GM21423 (cell line): ENCODE measurements around the gene OR51M1.
"Not testable (repeated sequence)": the region's sequence is repeated elsewhere in the genome, so short reads cannot be mapped to it uniquely, and the experiment has no call there.

ENCODE experiments used
- ATAC-seq: cut with Tn5 transposase; IDR thresholded peaks from one replicate; pipeline ENCODE4 v1.9.1; 2021; ENCODE audit warnings: mild to moderate bottlenecking, moderate library complexity; ENCODE audit not compliant: unreplicated experiment

Gene OR51M1, protein sequence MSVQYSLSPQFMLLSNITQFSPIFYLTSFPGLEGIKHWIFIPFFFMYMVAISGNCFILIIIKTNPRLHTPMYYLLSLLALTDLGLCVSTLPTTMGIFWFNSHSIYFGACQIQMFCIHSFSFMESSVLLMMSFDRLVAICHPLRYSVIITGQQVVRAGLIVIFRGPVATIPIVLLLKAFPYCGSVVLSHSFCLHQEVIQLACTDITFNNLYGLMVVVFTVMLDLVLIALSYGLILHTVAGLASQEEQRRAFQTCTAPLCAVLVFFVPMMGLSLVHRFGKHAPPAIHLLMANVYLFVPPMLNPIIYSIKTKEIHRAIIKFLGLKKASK

DNA sequence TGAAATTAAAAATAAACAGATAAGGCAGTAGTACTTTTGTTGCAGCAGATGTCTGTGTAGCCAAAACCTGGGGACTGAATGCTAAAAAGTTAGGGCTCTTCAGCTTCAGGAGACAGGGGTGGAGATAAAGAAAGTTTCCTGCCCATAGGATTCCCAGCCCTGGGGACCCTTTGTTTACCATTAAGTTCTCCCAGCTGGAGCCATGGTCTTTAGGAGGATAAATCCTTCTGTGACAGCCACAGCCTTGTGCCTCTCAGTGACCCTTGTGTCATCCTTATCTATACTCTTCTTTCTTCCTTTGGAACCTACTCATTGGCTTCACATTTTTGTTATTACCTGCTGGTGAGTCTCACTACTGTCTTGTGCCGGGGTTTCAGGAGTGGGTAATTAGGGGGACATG, at the start of gene OR51M1:
OR51M1 (plus strand) TSS at position 237 of the 400 bp plus-strand sequence. CDS start 5,587 bp downstream, outside the sequence.
- no peak for ATAC-seq

- ATAC-seq: no peak
Observed at GRCh38 chr11:5335170-5335569, 48.4 kb upstream of the OR51M1 start.

DNA sequence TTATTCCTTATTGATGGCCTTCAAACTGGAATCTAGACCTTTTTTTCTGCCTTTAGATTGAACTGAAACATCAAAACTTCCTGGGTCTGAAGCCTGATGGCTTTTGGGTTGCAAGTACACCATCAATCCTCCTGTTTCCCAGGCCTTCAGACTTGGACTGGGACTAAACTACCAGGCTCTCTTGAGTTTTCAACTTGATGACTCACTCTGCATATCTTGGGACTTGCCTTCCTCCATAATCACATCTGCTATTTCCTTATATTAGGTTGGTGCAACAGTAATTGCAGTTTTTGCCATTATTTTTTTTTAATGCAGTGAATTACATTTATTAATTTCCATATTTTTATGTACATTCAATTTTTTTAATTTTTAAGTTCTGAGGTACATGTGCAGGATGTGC, 47.3 kb upstream of the OR51M1 start:
- ATAC-seq: no peak

DNA sequence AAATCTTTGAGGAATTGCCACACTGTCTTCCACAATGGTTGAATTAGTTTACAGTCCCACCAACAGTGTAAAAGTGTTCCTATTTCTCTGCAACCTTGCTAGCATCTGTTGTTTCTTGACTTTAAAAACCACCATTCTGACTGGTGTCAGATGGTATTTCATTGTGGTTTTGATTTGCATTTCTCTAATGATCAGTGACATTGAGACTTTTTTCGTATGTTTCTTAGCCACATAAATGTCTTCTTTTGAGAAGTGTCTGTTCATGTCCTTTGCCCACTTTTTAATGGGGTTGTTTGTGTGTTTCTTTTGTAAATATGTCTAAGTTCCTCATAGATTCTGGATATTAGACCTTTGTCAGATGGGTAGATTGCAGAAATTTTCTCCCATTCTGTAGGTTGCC, 46.4 kb upstream of the OR51M1 start:
- not testable (repeated sequence) for ATAC-seq

DNA sequence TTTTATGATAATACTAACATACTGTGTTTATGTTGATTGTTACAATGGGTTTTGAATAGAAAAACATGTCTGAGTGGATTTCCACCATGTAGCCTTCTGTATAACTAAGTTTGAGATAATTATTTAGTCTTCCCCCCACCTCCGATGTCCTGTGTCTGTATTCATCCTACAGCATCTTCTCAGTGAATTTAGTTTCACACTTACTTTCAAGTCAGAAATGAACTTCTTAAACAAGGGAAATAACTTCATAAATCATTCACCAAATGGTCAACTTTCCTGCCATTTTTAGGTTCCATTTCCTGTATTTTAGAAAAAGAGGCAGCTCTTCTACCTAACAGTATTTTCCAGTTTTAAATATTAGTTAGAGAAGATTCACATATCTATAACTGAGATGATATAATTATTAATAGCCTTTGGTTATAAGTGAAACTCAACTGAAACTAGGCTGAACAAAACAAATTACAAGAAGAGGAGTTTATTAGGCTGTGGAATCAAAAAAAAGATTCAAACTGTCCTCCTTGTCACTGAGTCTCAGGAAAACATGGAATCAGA, 43.8 kb upstream of the OR51M1 start:
- ATAC-seq: peak; percentile 78

- ATAC-seq: no peak
Observed at GRCh38 chr11:5343474-5344335, 39.9 kb upstream of the OR51M1 start, which contains the start of gene OR51B5. OR51B5 (minus strand) TSS chr11:5343524; CDS start chr11:5343524, 0 bp downstream.

DNA sequence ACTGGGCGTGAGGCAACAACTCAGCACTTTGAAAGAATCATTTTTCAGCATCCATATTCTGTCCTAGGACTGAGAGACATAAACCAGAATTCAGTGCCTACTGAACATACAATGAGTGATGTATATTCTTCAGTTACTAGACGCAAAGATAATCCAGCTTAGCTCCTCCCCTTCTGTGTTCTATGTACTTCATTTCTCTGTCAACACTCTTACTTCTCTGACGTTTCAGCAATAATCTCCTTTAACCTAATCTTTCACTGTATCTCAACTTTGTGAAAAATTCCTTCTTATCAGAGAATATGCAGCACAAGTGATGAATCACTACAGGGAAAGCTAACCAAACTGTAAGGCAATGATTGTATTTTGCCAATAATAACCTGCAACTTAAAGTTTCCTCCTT, 37.8 kb upstream of the OR51M1 start:
- ATAC-seq: no peak

- no peak for ATAC-seq
Observed at GRCh38 chr11:5348551-5349194, 34.9 kb upstream of the OR51M1 start.

- ATAC-seq: no peak
Observed at GRCh38 chr11:5349550-5349949, 34.1 kb upstream of the OR51M1 start.

- no peak for ATAC-seq
Observed at GRCh38 chr11:5351208-5351607, 32.4 kb upstream of the OR51M1 start, which contains the start of gene OR51B6. OR51B6 (plus strand) TSS chr11:5351508; CDS start chr11:5351508, 0 bp downstream.

GRCh38 chr11:5356031-5356430, 27.6 kb upstream of the OR51M1 start:
- not testable (repeated sequence) for ATAC-seq

GRCh38 chr11:5362017-5362625, 21.5 kb upstream of the OR51M1 start:
- no peak for ATAC-seq

DNA sequence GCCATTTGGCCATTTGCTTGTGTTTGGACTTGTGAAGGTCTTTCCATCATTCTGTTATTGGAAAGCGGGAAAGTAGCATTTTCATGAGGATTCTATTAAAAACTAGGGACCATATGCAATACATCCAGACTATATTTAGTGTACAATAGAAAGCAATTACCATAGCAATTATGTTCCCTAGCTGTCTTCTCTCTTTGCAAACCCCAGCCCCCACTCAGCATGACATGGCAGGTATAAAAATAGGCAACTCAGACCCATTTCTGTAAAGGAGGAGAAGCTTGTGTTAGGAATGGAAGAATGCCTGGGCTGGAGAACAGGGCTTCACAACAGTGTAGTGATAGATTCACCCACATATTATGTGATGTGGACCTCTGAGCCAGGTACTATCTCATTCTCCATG, 19.9 kb upstream of the OR51M1 start:
- no peak for ATAC-seq

- no peak for ATAC-seq
Observed at GRCh38 chr11:5364214-5364613, 19.4 kb upstream of the OR51M1 start.

DNA sequence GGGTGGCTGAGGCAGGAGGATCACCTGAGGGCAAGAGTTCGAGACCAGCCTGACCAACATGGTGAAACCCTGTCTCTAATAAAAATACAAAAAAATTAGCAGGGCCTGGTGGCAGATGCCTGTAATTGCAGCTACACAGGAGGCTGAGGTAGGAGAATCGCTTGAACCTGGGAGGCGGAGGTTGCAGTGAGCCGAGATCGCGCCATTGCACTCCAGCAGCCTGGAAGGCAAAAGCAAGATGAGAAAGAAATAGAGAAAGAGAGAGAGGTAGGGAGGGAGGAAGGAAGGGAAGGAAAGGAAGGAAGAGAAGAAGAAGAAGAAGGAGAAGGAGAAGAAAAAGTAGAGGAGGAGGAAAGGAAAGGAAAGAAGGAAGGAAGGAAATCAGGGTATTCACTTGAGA, 17.2 kb upstream of the OR51M1 start:
- ATAC-seq: not testable (repeated sequence)

DNA sequence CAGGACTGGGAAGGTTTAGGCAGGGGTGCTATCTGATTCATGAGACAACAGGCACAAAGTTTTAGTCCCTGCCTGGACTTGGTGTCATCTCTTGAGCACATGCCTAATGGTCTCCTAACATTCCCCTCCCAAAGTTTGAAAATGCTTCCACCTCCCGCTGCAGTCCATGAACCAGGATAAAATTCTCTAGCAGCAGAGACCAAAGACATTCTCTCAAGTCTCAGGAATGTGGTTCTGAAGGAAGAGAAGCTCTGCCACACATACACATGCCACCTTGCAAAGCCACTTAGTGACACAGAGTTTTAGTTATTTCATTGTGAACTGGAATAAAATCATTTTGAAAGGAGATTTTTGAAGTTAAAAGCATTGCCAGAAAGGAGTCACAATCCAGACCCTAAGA, 16.8 kb upstream of the OR51M1 start:
- ATAC-seq: no peak

- ATAC-seq: no peak
Observed at GRCh38 chr11:5367448-5368074, 16.1 kb upstream of the OR51M1 start.

DNA sequence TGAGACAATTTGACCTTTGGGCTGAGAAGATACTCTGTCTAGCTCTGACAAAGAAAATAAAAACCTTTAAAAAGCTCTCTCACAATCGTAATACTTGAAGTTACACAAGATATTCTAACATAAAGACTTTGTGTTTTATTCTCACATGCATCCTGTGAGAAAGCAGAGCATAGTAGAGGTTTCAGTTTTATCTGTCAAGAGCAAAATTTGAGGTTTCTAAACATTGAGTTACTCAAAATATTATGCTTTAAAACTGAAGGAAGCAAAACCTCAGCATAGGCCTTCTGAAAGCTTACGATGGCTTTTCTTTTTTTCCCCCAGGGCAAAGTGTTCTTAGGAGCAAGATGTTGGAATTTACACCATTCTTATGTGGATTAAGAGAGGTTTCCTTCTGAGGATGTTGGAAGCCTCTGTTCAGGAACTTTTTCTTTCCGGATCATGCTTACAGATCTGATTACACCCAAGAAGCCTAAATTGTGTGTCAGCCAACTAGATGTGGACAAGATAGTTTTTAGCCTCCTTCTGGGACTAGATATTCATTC, 15.0 kb upstream of the OR51M1 start:
- ATAC-seq: peak; percentile 48

DNA sequence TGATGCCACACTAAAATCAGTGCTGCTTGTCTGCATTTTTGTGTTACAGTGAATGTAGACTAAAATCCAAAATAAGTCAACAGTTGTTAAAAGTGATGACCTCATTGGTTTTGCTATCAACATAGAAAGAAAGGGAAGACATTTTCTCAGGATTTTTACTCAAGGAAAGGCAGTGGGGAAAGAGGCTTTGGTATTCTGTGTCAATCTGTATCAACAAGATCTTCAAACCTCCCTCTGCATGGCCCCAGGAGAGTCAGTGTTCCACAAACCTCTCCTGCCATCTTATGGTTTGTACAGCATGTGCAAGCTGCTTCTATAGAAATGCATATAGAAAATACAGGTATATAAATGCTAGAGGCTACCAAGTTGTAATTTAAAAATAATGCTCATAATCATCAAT, 13.8 kb upstream of the OR51M1 start:
- peak; percentile 70 for ATAC-seq
